SK-MEL-5 (cell line): ENCODE measurements around the gene PDGFA. TPM values are rescaled to one million over a fixed set of nuclear protein-coding genes. Genes with fewer than 3 reads are reported as not detected.

Source experiments
- DNase-seq: peaks from one replicate; pipeline ENCODE4 v3.0.0-alpha.2; 2016; ENCODE audit warnings: low read depth, low spot score
- in situ Hi-C: cut with HindIII; loops from 2 replicates; pipeline ENCODE4 v1.10.0; 2016; ENCODE audit warnings: low sequenced_read_pairs, high pct_unique_total_duplicates, low pct_unique_long_range_greater_than_20kb
- total RNA-seq: library from RNA; depleted of rRNA; stranded (reverse); fragments of >200 nt; shearing (Covaris generic); gene quantifications from 2 replicates; pipeline ENCODE4 v1.2.3, GENCODE V29; 2014

The PDGFA gene
- total RNA-seq, 1 experiment from 2014 or later = 2.9 TPM

DNA sequence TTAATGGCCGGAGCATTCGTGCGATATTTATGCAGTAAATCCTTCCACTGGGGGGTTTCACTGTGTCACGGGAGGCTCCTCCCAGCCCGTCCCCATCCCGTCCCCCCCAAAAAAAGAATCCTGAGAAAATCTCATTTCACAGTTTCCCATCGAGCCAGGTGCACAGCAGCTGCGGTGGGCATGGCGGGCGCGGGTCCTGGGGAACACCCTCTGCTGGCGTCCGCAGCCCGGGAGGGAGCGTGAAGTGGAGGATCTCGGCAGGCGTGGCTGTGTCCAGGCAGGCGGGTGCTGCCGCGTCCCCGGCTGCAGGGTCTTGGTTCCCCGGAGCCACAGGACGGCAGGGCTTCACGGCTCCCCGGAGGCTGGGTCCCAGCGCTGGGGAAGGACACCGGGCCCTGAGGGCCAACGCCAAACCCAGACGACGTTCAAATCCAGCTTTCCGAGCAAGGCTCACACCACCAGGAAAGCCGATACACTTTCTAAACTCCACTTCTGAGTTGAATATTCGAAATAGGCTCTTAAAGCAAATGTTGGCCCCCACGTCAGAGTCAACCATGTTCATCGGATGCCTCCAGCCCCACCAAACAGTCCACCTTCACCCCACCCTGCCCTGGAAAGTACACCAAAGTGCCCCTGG, 55.7 kb downstream of the PDGFA start:
- DNase-seq = no peak
- in situ Hi-C loops = no loop called here

DNA sequence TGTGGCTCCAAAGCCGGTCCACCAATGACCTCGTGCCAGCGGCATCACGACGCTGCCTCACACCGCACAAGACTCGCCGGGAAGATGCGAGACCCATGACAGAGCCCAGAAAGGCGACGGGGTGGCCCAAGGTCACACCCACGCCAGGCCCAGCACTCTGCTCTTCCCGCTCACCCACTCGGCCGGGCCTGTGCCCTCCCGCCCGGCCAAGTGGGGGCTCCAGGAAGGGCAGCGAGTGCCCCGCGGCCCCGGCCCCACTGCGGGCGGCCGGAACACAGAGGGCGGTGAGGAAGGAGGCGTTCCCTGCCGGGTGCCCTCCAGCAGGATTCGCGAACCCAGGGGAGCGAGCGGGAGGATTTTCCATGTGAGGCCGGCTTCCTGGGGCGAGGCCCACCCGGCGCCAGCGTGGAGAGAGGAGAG, 56.3 kb downstream of the PDGFA start:
- in situ Hi-C loops = no loop called here
- DNase-seq = no peak

DNA sequence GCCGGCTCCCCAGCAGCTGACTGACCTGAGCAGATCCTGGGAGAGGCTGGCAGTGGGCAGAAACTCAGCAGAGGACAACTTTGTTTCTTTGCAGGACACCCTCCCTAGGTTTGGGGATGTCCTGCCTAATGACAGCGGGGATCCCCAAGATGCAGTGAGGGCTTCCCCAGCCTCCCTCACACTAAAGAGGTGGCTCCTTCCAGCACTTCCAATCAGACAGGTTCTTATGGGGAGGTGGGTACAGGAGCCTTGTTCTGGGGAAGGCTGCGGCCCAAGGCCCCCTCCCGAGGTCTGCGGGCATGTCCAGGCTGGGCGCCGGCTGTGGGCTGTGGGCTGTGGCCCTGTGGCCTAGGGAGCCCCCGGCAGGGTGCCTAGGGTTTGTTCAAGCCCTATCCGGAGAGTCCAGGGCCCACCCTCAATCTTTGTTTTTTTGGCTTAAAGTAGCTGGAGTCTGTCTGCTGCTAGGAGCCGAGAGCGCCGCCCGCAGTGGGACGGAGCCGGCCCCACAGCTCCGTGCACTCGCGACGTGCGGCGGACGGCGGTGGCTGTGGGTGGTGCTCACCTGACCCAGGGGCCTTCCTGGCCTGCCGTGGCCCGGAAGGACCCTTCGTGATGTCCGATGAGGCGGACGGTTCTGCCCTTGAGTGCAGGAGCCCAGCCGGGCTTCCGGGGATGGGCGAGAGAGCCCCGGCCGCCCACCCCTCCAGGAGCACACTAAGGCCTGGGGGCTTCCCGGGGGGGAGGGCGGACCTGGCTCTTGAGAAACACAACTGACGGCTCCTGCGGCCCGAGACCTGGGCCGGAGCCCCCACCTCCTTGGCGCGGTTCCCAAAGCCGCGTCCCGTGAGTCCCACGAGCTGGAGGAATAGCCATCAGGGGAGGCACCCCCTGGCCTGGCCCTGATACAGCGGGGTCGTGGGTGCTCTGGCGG, 57.2 kb downstream of the PDGFA start:
- DNase-seq = no peak
- in situ Hi-C loops = no loop called here

DNA sequence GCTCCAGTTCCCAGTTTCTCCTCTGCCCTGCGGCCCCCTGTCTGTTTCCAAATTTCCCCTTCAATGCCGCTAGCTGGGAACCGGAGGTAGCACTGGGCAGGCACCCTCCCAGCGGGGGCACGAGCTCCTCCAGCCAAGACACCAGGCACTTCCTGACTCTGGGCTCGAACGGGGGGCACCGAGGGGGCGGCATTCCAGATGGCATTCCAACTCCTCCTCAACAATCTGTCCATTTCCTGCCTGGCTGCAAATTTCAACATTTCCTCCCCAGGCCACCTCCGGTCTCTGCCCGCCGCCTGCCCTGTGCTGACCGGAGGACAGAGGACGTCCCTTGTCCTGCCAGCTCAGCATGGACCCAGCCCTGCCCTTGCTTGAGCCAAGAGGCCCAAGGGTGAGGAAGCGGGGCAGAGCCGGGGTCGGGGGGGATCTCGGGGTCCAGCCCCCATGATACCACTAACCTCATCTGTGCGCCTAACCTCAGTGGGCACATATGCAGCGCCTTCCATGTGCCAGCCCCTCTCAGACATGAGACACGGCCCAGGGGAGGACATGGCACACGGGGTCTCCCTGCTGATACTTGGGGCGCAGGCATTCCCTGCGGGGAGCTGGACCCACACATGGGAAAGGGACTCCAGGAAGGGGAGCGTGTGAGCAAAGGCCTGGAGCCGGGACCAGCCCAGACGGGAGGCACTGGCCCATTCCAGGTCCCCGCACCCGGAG, 58.0 kb downstream of the PDGFA start:
- in situ Hi-C loops = no loop called here
- DNase-seq = no peak

DNA sequence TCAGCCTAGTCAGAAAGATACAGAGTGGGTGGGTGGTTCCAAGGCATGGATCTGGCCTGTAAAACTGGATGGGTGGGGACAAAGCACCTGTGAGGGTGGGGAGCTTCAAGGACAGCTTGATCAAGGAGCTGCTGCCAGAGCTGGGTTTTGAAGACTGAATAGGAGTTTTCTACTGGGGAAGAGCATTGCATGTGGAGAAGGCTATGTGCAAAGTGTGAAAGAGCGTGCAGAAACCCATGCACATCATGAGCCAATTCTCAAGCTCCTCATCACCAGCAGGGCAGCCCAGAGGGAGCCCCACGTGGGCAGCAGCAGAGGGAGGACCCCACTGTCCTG, 58.6 kb downstream of the PDGFA start:
- no peak for DNase-seq
- in situ Hi-C loops = no loop called here

DNA sequence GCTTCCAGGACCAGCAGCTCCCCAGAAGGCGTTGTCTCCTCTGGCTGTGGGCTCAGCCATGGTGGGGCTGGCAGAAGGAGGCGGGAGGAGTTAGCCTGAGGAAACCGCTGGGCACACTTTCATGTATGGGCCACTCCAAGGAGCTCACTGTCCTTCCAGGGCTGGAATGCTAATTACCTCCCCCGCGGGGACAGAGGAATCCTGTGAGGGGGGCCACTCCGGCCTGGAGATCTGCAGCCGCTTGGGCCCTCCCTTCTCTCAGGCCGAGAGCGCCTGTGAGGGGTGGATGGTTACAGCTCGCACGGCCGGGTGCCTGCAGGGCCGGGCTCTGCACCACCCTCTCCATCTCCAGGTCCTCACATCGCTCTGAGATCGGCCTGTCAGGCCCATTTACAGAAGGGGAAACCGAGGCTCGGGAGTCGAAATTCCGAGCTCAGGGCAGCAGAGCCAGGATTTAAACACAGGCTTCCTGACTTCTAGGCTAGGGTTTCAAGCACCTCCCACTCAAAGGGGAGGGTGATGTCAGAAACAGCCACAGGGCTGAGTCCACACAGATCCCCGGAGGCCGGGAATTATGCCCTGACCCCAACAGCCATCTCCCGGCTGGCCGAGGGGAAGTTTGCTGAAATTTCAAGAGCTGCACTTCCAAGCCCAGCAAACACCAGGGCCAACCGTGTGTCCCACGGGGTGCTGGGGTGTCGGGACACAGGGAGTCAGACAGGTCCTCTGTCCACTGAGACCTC, 59.1 kb downstream of the PDGFA start:
- in situ Hi-C loops = no loop called here
- DNase-seq = no peak

DNA sequence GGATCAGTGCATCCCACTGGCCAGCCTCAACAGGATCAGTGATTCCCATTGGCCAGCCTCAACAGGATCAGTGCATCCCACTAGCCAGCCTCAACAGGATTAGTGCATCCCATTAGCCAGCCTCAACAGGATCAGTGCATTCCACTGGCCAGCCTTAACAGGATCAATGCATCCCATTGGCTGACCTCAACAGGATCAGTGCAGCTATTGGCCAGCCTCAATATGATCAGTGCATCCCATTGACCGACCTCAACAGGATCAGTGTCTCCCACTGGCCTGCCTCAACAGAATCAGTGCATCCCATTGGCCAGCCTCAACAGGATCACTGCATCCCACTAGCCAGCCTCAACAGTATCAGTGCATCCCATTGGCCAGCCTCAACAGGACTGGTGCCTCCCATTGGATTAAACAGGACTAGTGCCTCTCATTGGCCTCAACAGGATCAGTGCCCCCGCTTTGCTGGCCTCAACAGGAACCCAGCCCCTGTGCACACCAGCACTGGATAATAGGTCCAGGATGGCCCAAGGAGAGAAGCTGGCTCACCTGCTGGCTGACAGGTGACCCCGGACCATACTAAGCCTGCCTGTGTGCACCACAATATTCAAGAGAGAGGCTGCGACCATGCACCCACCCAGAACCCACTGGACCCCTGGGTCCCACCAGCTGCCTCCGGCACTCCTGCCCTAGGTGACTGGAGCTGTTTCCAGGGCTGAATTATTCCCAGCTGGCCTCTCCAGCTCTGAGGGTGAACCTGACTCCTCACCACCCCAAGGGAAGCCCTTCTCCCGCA, 59.9 kb downstream of the PDGFA start:
- peak; percentile 27 for DNase-seq
- in situ Hi-C loops = no loop called here

DNA sequence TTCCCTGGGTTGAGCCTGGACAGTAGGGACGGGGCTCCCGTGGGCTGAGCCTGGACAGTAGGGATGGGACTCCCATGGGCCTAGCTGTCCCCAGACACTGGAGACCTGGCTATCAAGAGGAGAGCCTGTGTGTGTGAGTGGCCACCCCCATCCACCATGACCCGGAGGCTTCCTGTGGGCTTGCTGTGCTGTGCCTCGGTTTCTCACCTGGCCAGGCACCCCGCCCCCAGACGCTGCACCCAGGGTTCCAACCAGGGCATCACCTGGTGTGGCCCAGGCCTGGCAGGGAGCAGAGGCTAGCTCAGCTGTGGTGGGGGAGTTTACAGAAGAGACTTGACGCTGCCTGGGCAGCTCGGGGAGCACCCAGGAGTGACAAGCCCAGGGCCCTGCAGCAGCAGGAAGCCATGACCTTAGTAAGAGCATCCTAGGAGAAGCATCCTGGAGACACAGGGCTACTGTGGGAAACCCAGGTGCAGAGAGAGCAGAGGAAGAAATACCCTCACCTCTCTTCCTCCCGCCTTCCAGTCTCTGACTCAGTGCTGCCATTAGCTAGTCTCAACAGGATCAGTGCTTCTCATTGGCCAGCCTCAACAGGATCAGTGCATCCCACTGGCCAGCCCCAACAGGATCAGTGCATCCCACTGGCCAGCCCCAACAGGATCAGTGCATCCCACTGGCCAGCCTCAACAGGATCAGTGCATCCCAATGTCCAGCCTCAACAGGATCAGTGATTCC, 61.0 kb downstream of the PDGFA start:
- in situ Hi-C loops = no loop called here
- no peak for DNase-seq

DNA sequence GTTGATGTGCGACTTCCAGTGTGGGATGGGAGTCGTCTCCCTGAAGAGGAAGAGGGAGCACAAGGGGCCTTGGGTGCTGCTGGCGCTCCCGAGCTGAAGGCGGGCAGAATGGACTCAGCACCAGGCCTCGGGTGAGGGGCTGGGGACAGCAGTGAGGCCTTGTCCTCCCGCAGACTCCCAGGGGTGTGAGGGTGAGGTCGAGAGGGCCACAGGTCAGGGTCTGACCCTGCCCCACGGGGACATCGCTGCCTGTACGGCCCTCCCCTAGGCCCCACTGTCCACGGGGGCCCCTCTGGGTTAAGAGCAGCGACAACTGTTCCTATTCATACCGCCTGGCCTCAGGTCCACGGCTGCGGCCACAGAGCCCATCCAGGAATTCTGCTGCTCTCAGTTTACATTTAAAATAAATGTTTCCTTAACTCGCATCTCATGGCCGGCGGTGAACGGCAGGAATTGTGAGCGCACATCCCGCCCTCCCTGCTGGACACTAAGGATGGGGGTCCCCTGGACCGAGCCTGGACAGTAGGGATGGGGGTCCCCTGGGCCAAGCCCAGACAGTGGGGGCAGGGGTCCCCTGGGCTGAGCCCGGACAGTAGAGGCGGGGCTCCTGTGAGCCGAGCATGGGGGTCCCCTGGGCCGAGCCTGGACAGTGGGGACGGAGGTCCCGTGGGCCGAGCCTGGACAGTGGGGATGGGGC, 61.7 kb downstream of the PDGFA start:
- no peak for DNase-seq
- in situ Hi-C loops = no loop called here

DNA sequence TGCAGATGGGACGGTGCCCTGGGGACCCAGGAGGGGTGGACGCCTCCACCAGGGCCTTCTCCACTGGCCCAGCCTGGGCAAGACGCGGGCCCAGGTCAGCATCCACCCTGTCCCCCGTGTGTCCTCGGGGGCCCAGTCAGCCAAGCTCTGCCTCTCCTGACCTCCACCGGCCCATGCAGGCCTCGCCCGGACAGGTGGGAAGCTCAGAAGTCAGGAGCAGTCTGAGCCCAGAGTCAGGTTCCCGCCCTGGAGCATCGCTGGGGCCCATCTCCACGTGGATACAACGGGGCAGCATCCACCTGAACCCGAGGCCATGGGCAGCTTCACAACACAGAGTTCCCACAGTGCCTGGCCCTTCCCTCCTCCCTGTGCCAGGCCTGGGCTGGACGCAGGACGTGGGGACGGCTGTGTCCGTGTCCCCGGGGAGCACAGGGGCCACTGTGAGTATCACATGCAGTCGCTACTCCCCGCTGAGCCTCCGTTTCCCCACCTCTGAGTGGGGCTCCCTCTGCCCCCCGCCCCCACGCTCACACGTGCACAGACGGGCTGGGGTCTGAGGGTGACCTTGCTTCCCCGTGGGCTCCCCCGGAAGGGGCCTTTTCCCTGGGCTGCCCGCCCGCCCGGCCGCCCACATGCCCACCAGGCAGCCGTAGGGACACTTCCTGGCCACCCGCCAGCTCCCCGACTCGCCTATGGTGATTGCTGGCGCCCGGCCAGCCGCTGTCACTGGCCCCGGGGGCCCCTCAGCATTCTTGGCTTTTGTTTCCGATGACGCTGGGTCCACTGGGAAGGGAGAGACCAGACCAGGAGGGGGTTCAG, 64.3 kb downstream of the PDGFA start:
- in situ Hi-C loops = no loop called here
- no peak for DNase-seq

DNA sequence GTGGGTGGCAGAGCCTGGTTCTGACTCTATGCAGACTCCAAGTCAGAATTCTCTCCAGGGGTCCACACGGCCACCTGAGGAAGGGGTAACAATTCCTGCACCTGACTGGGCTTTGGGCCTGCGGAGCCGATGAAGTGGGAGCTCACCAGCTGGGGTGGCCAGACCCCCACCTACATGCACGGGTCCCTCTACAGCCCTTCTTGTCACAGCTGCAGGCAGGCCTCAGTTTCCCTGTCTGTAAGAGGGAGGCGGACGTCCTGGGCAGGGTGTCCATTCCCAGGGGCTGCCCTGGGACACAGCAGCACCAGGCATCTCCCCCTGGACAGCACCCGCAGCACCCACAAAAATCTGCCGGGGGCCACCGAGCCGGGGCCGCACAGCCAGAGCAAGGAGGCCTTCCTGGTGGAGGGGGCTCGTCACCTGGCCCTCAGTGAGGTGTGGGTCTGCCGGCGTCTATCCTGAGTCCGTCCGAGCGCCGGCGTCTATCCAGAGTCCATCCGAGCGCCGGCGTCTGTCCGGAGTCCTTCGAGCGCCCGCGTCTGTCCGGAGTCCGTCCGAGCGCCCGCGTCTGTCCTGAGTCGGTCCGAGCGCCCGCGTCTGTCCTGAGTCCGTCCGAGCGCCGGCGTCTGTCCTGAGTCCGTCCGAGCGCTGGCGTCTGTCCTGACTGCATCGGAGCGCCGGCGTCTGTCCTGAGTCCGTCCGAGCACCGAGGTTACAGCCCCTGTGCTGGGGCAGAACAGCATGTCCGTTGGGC, 65.1 kb downstream of the PDGFA start:
- in situ Hi-C loops = no loop called here
- no peak for DNase-seq

DNA sequence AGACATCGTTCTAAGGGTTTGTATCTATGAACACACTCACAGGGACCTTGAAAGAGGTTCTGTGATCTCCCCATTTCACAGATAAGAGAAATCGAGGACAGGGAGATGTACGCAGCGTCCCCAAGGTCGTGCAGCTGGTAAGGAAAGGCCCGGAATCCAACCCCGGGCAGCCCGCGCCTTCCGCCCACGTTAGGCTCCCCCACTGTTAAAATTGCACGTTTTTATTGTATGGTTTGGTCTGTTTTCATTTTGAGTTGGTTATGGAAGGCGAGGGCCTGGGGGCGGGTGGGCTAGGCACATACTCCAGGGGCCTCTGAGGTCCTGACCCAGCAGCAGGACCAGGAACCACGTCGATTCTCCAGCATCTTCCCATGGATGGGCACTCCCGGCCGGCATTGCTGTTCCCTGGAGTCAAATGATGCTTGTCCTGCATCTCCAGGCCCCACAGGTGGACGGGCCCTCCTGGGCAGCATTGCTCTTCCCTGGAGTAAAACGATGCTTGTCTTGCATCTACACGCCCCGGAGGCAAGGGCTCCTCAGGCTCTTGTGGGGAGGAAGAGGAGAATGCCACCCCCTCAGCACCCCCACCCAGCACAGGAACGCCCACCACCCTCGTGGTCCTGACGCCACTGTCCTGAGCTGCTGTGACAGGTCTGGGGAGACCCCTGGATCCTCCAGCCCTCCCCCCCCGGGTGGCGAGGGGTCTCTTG, 65.9 kb downstream of the PDGFA start:
- in situ Hi-C loops = no loop called here
- DNase-seq = no peak

DNA sequence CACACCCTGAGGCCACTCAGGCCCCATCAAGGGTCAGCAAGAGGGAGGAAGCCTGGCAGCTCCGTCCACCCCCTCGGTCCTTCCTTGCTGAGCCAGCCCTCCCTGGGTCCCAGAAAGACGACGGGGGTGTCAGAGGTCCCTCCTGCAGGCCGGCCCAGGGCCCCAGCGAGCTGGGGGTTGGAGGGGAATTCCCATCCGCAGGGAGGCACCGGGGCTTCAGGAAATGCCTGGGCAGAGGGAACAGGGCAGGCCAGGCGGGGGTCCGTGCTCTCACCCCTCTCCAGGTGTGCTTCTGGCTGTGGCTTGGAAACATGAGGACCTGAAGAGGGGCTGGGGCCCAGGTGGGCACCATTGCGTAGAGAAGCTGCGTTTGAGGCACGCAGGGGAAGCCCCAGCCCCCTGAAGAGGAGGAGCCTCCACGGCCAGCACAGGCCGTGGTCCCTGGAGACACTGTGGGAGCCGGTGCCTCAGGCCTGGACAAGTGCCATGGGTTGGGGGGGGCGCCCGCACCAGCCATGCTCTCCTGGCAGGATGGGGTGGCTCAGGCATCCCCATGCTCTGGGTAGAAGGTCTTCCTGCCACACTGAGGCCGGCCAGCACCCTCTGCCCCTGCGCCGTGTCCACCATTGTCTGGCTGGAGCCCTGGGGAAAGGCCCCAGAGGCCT, 66.7 kb downstream of the PDGFA start:
- DNase-seq = no peak
- in situ Hi-C loops = no loop called here
